HCT116 (cell line): Measurements from ENCODE around the gene GPC5. TPM values are rescaled to one million over a fixed set of nuclear protein-coding genes. Genes with fewer than 3 reads are reported as not detected.

Experiments
- ATAC-seq: fragments of 200-7000 bp; cut with Tn5 transposase; 2 replicates; pipeline ENCODE4 v1.9.1; 2020; ENCODE audit warnings: mild to moderate bottlenecking, moderate library complexity
- BruUV-seq: library from RNA; stranded (reverse); fragments of 400-500 nt; replicated peaks from 2 replicates; lab custom pipeline; 2021; lab: Mats Ljungman, UMichigan
- CTCF ChIA-PET: fragments of 300-600 bp; sonication (Branson Sonifier 250); formaldehyde crosslinking; loops from one replicate; lab custom pipeline; 2021; ENCODE audit warnings: antibody characterized with exemption; lab: Charles Lee
- POLR2A ChIA-PET: fragments of 300-600, 350-600 bp; sonication (Branson Sonifier 250); formaldehyde crosslinking; loops from one replicate; lab custom pipeline; 2021; ENCODE audit warnings: antibody characterized with exemption; lab: Charles Lee
- RAD21 ChIA-PET, 2 experiments: fragments of 300-600 bp; sonication (Branson Sonifier 250); formaldehyde crosslinking; loops; one replicate each; lab custom pipeline; 2023; ENCODE audit warnings: low total read pairs in 2 of 2; ENCODE audit not compliant: uncharacterized antibody in 2 of 2, unreplicated experiment in 2 of 2, low non-redundant PET in 1 of 2; lab: Charles Lee
- DNase-seq: peaks from one replicate; pipeline ENCODE4 v3.0.0-alpha.2; 2010; ENCODE audit warnings: low read depth, low spot score
- H2AFZ ChIP-seq: fragments of 200-600 bp; shearing (Covaris generic), sonication (generic); 2 replicates; pipeline ENCODE4 v1.6.1; 2017; ENCODE audit warnings: low read depth, mixed run types, mixed read lengths, antibody characterized with exemption, low read length; ENCODE audit not compliant: poor library complexity, severe bottlenecking
- H3K27ac ChIP-seq: 2 replicates; pipeline ENCODE4 v1.5.1; 2012; ENCODE audit warnings: low read depth, low read length
- H3K27me3 ChIP-seq: fragments of 200-600 bp; sonication (generic); 2 replicates; pipeline ENCODE4 v1.6.1; 2016; ENCODE audit warnings: mixed run types, low read length, mixed read lengths; ENCODE audit not compliant: insufficient read depth
- H3K36me3 ChIP-seq, 2 experiments: fragments of 200-500 bp in 1 of 2; fragments of 200-600 bp in 1 of 2; sonication (Bioruptor generic) in 1 of 2; sonication (generic) in 1 of 2; 2 replicates each; pipeline versions ENCODE4 v1.5.1 to v1.6.1; 2014 to 2016; ENCODE audit warnings: low read length in 2 of 2, inconsistent platforms in 1 of 2, mixed read lengths in 1 of 2, mixed run types in 1 of 2; ENCODE audit not compliant: insufficient read depth in 2 of 2, control insufficient read depth in 1 of 2
- H3K4me1 ChIP-seq, 2 experiments: fragments of 200-600 bp in 1 of 2; sonication (generic) in 1 of 2; 2 replicates each; pipeline versions ENCODE4 v1.5.1 to v1.6.1; 2012 to 2017; ENCODE audit warnings: low read length in 2 of 2, inconsistent platforms in 1 of 2, mild to moderate bottlenecking in 1 of 2, mixed read lengths in 1 of 2, mixed run types in 1 of 2, moderate library complexity in 1 of 2; ENCODE audit not compliant: insufficient read depth in 2 of 2, control insufficient read depth in 1 of 2
- H3K4me2 ChIP-seq: fragments of 200-600 bp; sonication (generic); 2 replicates; pipeline ENCODE4 v1.6.1; 2017; ENCODE audit warnings: mixed run types, low read length, mixed read lengths
- H3K4me3 ChIP-seq, 2 experiments: fragments of 200-600 bp in 1 of 2; sonication (generic) in 1 of 2; replicated peaks in 1 of 2; 2 replicates each; pipeline ENCODE4 v1.5.1; 2011 to 2016; ENCODE audit warnings: low read length in 2 of 2, control low read depth in 1 of 2, low read depth in 1 of 2, mild to moderate bottlenecking in 1 of 2, mixed read lengths in 1 of 2, mixed run types in 1 of 2
- H3K79me2 ChIP-seq: fragments of 200-600 bp; sonication (generic); 2 replicates; pipeline ENCODE4 v1.6.1; 2017; ENCODE audit warnings: mild to moderate bottlenecking, mixed run types, low read length, moderate library complexity, mixed read lengths; ENCODE audit not compliant: insufficient read depth
- H3K9ac ChIP-seq: fragments of 200-600 bp; sonication (generic); 2 replicates; pipeline ENCODE4 v1.6.1; 2016; ENCODE audit warnings: low read length, mixed read lengths
- H3K9me2 ChIP-seq: fragments of 200-600 bp; sonication (generic), shearing (Covaris generic); 2 replicates; pipeline ENCODE4 v1.6.1; 2017; ENCODE audit warnings: mixed run types, mild to moderate bottlenecking, moderate library complexity; ENCODE audit not compliant: insufficient read depth
- H3K9me3 ChIP-seq, 2 experiments: fragments of 200-500 bp in 1 of 2; fragments of 200-600 bp in 1 of 2; sonication (Bioruptor generic) in 1 of 2; sonication (generic) in 1 of 2; 2 replicates each; pipeline ENCODE4 v1.6.1; 2014 to 2017; ENCODE audit warnings: low read length in 2 of 2, mixed read lengths in 2 of 2, inconsistent platforms in 1 of 2, low read depth in 1 of 2, mild to moderate bottlenecking in 1 of 2, mixed run types in 1 of 2, moderate library complexity in 1 of 2; ENCODE audit not compliant: control insufficient read depth in 1 of 2, insufficient read depth in 1 of 2
- H4K20me1 ChIP-seq: fragments of 200-600 bp; sonication (generic), shearing (Covaris generic); 2 replicates; pipeline ENCODE4 v1.6.1; 2017; ENCODE audit warnings: mixed run types, mild to moderate bottlenecking, moderate library complexity; ENCODE audit not compliant: insufficient read depth
- ATF3 ChIP-seq: IDR thresholded peaks from 2 replicates; pipeline ENCODE4 v1.6.1; 2012
- CBX3 ChIP-seq: IDR thresholded peaks from 2 replicates; pipeline ENCODE4 v1.6.1; 2012; ENCODE audit warnings: low read depth
- CTCF ChIP-seq, 3 experiments: fragments of 200-600 bp in 1 of 3; sonication (generic) in 1 of 3; IDR thresholded peaks in 2 of 3; conservative IDR thresholded peaks in 1 of 3; 2 replicates each; pipeline ENCODE4 v1.5.1; 2012 to 2017; ENCODE audit warnings: low read depth in 2 of 3, low read length in 2 of 3, antibody characterized with exemption in 1 of 3, borderline replicate concordance in 1 of 3, control low read depth in 1 of 3, mild to moderate bottlenecking in 1 of 3, mixed read lengths in 1 of 3, mixed run types in 1 of 3, moderate library complexity in 1 of 3; ENCODE audit not compliant: insufficient read depth in 1 of 3
- EGR1 ChIP-seq: IDR thresholded peaks from 2 replicates; pipeline ENCODE4 v1.6.1; 2012; ENCODE audit warnings: low read depth
- ELF1 ChIP-seq: IDR thresholded peaks from 2 replicates; pipeline ENCODE4 v1.6.1; 2012; ENCODE audit warnings: low read depth, borderline replicate concordance
- EZH2 ChIP-seq: fragments of 200-600 bp; sonication (generic); IDR thresholded peaks from 2 replicates; pipeline ENCODE4 v1.6.1; 2017; ENCODE audit warnings: antibody characterized with exemption, mixed run types
- EZH2phosphoT487 ChIP-seq: fragments of 200-600 bp; IDR thresholded peaks from 2 replicates; pipeline ENCODE4 v1.6.1; 2018; ENCODE audit warnings: antibody characterized with exemption, borderline replicate concordance
- JUND ChIP-seq: IDR thresholded peaks from 2 replicates; pipeline ENCODE4 v1.6.1; 2012
- POLR2A ChIP-seq: IDR thresholded peaks from 2 replicates; pipeline ENCODE4 v1.7.0; 2011; ENCODE audit warnings: borderline replicate concordance; ENCODE audit not compliant: insufficient read depth, insufficient read length; ENCODE audit errors: extremely low read depth
- POLR2AphosphoS5 ChIP-seq: IDR thresholded peaks from 2 replicates; pipeline ENCODE4 v1.6.1; 2011; ENCODE audit warnings: mild to moderate bottlenecking, low read depth, low read length, moderate library complexity
- RAD21 ChIP-seq: IDR thresholded peaks from 2 replicates; pipeline ENCODE4 v1.6.1; 2012; ENCODE audit warnings: low read depth, mild to moderate bottlenecking
- REST ChIP-seq: IDR thresholded peaks from 2 replicates; pipeline ENCODE4 v1.6.1; 2012; ENCODE audit warnings: low read depth
- SP1 ChIP-seq: IDR thresholded peaks from 2 replicates; pipeline ENCODE4 v1.6.1; 2012; ENCODE audit warnings: low read depth
- SRF ChIP-seq: IDR thresholded peaks from 2 replicates; pipeline ENCODE4 v1.6.1; 2012; ENCODE audit warnings: low read depth
- YY1 ChIP-seq: IDR thresholded peaks from 2 replicates; pipeline ENCODE4 v1.6.1; 2011; ENCODE audit warnings: low read length, low read depth, moderate library complexity, mild to moderate bottlenecking; ENCODE audit not compliant: insufficient replicate concordance; ENCODE audit errors: extremely low read depth
- ZFX ChIP-seq: fragments of 450-650 bp; IDR thresholded peaks from 2 replicates; pipeline ENCODE4 v1.6.1; 2017
- ZNF274 ChIP-seq: fragments of 200-500 bp; sonication (Bioruptor generic); IDR thresholded peaks from 2 replicates; pipeline ENCODE4 v1.6.1; 2014; ENCODE audit warnings: mild to moderate bottlenecking, low read depth, low read length, inconsistent platforms
- intact Hi-C: fragments of 100-400 bp; cut with micrococcal nuclease; formaldehyde crosslinking; loops from 2 replicates; pipeline ENCODE4 v1.10.0; 2022
- total RNA-seq: library from RNA; stranded (reverse); gene quantifications from one replicate; pipeline ENCODE4 v1.2.1, GENCODE V29; 2021; ENCODE audit not compliant: unreplicated experiment

The GPC5 gene
- total RNA-seq, 1 experiment from 2014 or later: not detected

- TF ChIP-seq REST: no peak
- no peak for TF ChIP-seq RAD21
- no peak for TF ChIP-seq EGR1
- no peak for TF ChIP-seq YY1
- TF ChIP-seq ZFX: no peak
- TF ChIP-seq ZNF274: no peak
- TF ChIP-seq POLR2A: no peak
Measured at GRCh38 chr13:91988331-91988730, 589.9 kb downstream of the GPC5 start (continued).

- H3K4me1 ChIP-seq: no peaks in the 10 kb centered on the region
- no peak overlapping the region for H3K9ac ChIP-seq
- TF ChIP-seq SRF (no peak), ZFX (no peak), POLR2AphosphoS5 (no peak), SP1 (no peak), ZNF274 (no peak), EZH2 (no peak), POLR2A (no peak), ELF1 (no peak), CTCF (IDR thresholded peaks at IDR 0.05 in 2 of 3, conservative IDR thresholded peaks at IDR 0.05 in 1 of 3; ENCODE audit: borderline replicate concordance in 1 of 3, insufficient read depth in 1 of 3, low read depth in 2 of 3, low read length in 2 of 3) (no peak), CBX3 (no peak), EZH2phosphoT487 (no peak), RAD21 (no peak), JUND (no peak), ATF3 (no peak), EGR1 (no peak)
- TF ChIP-seq, all 23 proteins: peak for 0
- no peaks in the 10 kb centered on the region for H3K9me2 ChIP-seq
- H2AFZ ChIP-seq: no peak overlapping the region
- no peaks in the 10 kb centered on the region for H4K20me1 ChIP-seq
- ChIA-PET CTCF (no interaction called here), POLR2A (no interaction called here), RAD21 (no interaction called here)
- H3K79me2 ChIP-seq: no peaks in the 10 kb centered on the region
- DNase-seq: no peak
- H3K36me3 ChIP-seq: no peaks in the 10 kb centered on the region
- H3K27ac ChIP-seq: no peak overlapping the region
- intact Hi-C loops: no loop called here
- H3K9me3 ChIP-seq: peaks cover 4 to 19% of the 10 kb centered on the region in 2 experiments; a peak in 2 of 4 replicates
- no peak overlapping the region for H3K4me2 ChIP-seq
- ATAC-seq: no peak
- H3K4me3 ChIP-seq: no peak overlapping the region
- H3K27me3 ChIP-seq: no peaks in the 10 kb centered on the region
- BruUV-seq: no TSS peak
Measured at GRCh38 chr13:92012787-92013186, 614.4 kb downstream of the GPC5 start.
